ENCODE results near the gene EID1.

- TF ChIP-seq, protein P1, sequence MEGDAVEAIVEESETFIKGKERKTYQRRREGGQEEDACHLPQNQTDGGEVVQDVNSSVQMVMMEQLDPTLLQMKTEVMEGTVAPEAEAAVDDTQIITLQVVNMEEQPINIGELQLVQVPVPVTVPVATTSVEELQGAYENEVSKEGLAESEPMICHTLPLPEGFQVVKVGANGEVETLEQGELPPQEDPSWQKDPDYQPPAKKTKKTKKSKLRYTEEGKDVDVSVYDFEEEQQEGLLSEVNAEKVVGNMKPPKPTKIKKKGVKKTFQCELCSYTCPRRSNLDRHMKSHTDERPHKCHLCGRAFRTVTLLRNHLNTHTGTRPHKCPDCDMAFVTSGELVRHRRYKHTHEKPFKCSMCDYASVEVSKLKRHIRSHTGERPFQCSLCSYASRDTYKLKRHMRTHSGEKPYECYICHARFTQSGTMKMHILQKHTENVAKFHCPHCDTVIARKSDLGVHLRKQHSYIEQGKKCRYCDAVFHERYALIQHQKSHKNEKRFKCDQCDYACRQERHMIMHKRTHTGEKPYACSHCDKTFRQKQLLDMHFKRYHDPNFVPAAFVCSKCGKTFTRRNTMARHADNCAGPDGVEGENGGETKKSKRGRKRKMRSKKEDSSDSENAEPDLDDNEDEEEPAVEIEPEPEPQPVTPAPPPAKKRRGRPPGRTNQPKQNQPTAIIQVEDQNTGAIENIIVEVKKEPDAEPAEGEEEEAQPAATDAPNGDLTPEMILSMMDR (IDR thresholded peaks at IDR 0.05) = peak; percentile 45 to 93 (median 76)
- TF ChIP-seq POLR2A (IDR thresholded peaks at IDR 0.05) (no peak), EP300 (IDR thresholded peaks at IDR 0.05) (no peak)
Measured at GRCh38 chr15:48861813-48862431, 16.0 kb upstream of the EID1 start.
